B cell (primary cell): ENCODE data around the gene XIAP. TPM values are rescaled to one million over a fixed set of nuclear protein-coding genes. Genes with fewer than 3 reads are reported as not detected.

ENCODE experiments used
- ATAC-seq: fragments of 200-7000 bp; cut with Tn5 transposase; one replicate; pipeline ENCODE4 v1.10.0; 2021; ENCODE audit warnings: low read depth, mild to moderate bottlenecking, moderate number of reproducible peaks, moderate library complexity
- CTCF ChIA-PET: fragments of 350-600 bp; sonication (Branson Sonifier 250); formaldehyde crosslinking; loops from one replicate; lab custom pipeline; 2021; ENCODE audit warnings: antibody characterized with exemption, inconsistent platforms; lab: Charles Lee
- POLR2A ChIA-PET: fragments of 350-600 bp; sonication (Branson Sonifier 250); formaldehyde crosslinking; loops from one replicate; lab custom pipeline; 2021; ENCODE audit warnings: antibody characterized with exemption; lab: Charles Lee
- DNase-seq: peaks from one replicate; pipeline ENCODE4 v3.0.0; 2013
- H2AFZ ChIP-seq: 2 replicates; pipeline ENCODE4 v1.6.1; 2012; ENCODE audit warnings: mild to moderate bottlenecking, low read depth, low read length; ENCODE audit not compliant: insufficient read depth, poor library complexity, severe bottlenecking
- H3K27ac ChIP-seq, 2 donors: 1 replicate in 1 of 2; 2 replicates in 1 of 2; pipeline ENCODE4 v1.5.1; 2012 to 2013; ENCODE audit warnings: low read length in 2 of 2, mild to moderate bottlenecking in 2 of 2, moderate library complexity in 1 of 2
- H3K27me3 ChIP-seq, 4 experiments: fragments of 200-600 bp in 1 of 4; sonication (generic) in 1 of 4; replicated peaks in 1 of 4; 1 replicate in 2 of 4; 2 replicates in 2 of 4; pipeline versions ENCODE4 v1.6.1 to v1.7.0; 2013 to 2016; ENCODE audit warnings: low read length in 3 of 4, mild to moderate bottlenecking in 2 of 4, mixed read lengths in 1 of 4, moderate library complexity in 1 of 4; ENCODE audit not compliant: insufficient read depth in 4 of 4, control insufficient read depth in 3 of 4; ENCODE audit errors: control extremely low read depth in 1 of 4
- H3K36me3 ChIP-seq, 2 experiments: replicated peaks in 1 of 2; 1 replicate in 1 of 2; 2 replicates in 1 of 2; pipeline versions ENCODE4 v1.6.1 to v1.7.1; 2013; ENCODE audit warnings: low read length in 1 of 2; ENCODE audit not compliant: insufficient read depth in 2 of 2, control insufficient read depth in 1 of 2; ENCODE audit errors: control extremely low read depth in 1 of 2, extremely low read depth in 1 of 2
- H3K4me1 ChIP-seq, 2 donors: fragments of 200-600 bp in 1 of 2; sonication (generic) in 1 of 2; 1 replicate in 1 of 2; 2 replicates in 1 of 2; pipeline versions ENCODE4 v1.5.1 to v1.6.1; 2013 to 2017; ENCODE audit warnings: low read length in 2 of 2; ENCODE audit not compliant: control insufficient read depth in 2 of 2, insufficient read depth in 2 of 2
- H3K4me2 ChIP-seq: replicated peaks from 2 replicates; pipeline ENCODE3; 2012; ENCODE audit warnings: mild to moderate bottlenecking, low read depth, low read length; ENCODE audit not compliant: poor library complexity, severe bottlenecking
- H3K4me3 ChIP-seq, 5 experiments: fragments of 200-600 bp in 1 of 5; sonication (generic) in 1 of 5; 1 replicate in 3 of 5; 2 replicates in 2 of 5; pipeline versions ENCODE4 v1.5.1 to v1.7.0; 2011 to 2016; ENCODE audit warnings: low read length in 4 of 5, mild to moderate bottlenecking in 4 of 5, low read depth in 2 of 5, control low read depth in 1 of 5, moderate library complexity in 1 of 5; ENCODE audit not compliant: insufficient read depth in 1 of 5; ENCODE audit errors: control extremely low read depth in 1 of 5, extremely low read depth in 1 of 5
- H3K79me2 ChIP-seq: fragments of 200-600 bp; sonication (generic); one replicate; pipeline ENCODE4 v1.6.0; 2016; ENCODE audit warnings: low read length; ENCODE audit not compliant: control insufficient read depth, insufficient read depth
- H3K9ac ChIP-seq: fragments of 200-600 bp; sonication (generic); 2 replicates; pipeline ENCODE4 v1.6.1; 2017; ENCODE audit warnings: mild to moderate bottlenecking, low read length, moderate library complexity
- H3K9me3 ChIP-seq, 3 donors: one replicate each; pipeline versions ENCODE4 v1.6.1 to v1.7.1; 2013; ENCODE audit warnings: low read length in 2 of 3; ENCODE audit not compliant: control insufficient read depth in 2 of 3, insufficient read depth in 1 of 3; ENCODE audit errors: control extremely low read depth in 1 of 3
- H4K20me1 ChIP-seq: 2 replicates; pipeline ENCODE4 v1.6.0; 2012; ENCODE audit warnings: mild to moderate bottlenecking, low read length; ENCODE audit not compliant: insufficient read depth, control insufficient read depth, poor library complexity, severe bottlenecking
- H3K27ac Mint-ChIP-seq: one replicate; pipeline ENCODE4 v1.8.0; 2021; ENCODE audit warnings: mixed read lengths
- H3K27me3 Mint-ChIP-seq: one replicate; pipeline ENCODE4 v1.8.0; 2021; ENCODE audit warnings: mixed read lengths
- H3K4me1 Mint-ChIP-seq: one replicate; pipeline ENCODE4 v1.8.0; 2021; ENCODE audit warnings: mixed read lengths
- H3K4me3 Mint-ChIP-seq: one replicate; pipeline ENCODE4 v1.8.0; 2021; ENCODE audit warnings: mixed read lengths
- H3K9me3 Mint-ChIP-seq: one replicate; pipeline ENCODE4 v1.8.0; 2022; ENCODE audit warnings: mixed read lengths; ENCODE audit not compliant: insufficient read depth
- EZH2 ChIP-seq: IDR thresholded peaks from 2 replicates; pipeline ENCODE4 v1.6.1; 2012; ENCODE audit warnings: borderline replicate concordance, low read depth, mild to moderate bottlenecking, moderate library complexity, low read length; ENCODE audit not compliant: insufficient read depth, poor library complexity, severe bottlenecking
- WGBS: methylation state at CpG from one replicate; pipeline ENCODE4 v1.1.5; 2013; ENCODE audit warnings: missing lambda C conversion rate; ENCODE audit not compliant: insufficient coverage; 5-methylcytosine and 5-hydroxymethylcytosine counted together
- intact Hi-C: fragments of 100-400 bp; cut with micrococcal nuclease; formaldehyde crosslinking; loops from one replicate; pipeline ENCODE4 v1.10.0; 2022
- polyA plus RNA-seq: library from polyadenylated mRNA; depleted of rRNA; stranded (reverse); fragments of >200 nt; gene quantifications from 2 replicates; pipeline ENCODE4 v1.2.3, GENCODE V29; 2012
- total RNA-seq, 2 donors: library from RNA; stranded (reverse); fragments of 120-200 nt in 1 of 2; gene quantifications; 1 replicate in 1 of 2; 2 replicates in 1 of 2; pipeline versions ENCODE4 v1.2.3 to v1.2.4, GENCODE V29; 2013 to 2022
- TF ChIP-seq, protein P1 (sequence below): fragments of 200-600 bp; IDR thresholded peaks from one replicate; pipeline ENCODE4 v1.8.0; 2022; ENCODE audit warnings: antibody characterized with exemption, mild to moderate bottlenecking

Gene XIAP
- total and polyA plus RNA-seq, 2 donors (not counting 1 experiment from before 2014, with no cell fraction given): 9.2 to 36.2 TPM

DNA sequence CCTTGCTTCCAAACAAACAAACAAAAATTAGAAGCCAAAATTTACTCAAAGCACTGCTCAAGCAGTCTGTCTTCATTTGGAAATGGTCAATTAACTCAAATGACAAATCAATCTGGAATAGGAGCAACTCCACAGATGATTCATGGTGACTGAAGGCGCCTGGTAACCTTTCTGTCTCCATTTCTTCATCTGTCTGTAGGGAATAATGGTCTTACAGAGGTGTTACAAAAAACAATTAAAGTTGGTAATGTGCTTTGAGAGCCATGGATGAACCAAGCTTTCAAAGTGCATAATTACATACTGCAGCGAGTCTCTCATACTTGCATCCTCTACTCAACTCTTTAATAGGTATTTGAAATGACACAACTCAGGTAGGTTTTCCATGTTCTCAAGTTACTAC lies 63.4 kb downstream of the XIAP start:
- H3K4me1 Mint-ChIP-seq: no peaks in the 10 kb centered on the region

DNA sequence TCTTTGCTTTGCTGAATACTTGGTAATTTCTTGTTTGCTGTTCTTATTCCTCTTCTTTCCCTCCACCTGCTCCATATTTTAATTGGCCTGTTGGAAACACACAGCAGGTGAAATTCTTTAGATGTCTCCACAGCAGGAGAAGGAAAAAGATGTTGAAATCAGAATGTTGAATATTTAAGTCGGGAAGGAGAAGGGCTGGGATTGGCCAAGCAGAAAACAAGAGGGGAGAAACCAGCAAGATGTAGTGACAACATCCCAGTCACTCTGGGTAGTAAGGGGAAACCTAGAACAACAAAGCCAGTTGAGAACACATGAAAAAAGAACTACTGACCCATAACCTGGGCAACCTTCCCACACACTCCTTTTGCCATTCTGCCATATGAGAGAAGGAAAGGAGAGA lies 64.3 kb downstream of the XIAP start:
- ATAC-seq (no peak), DNase-seq (no peak)
- H3K4me1 ChIP-seq: no peaks in the 10 kb centered on the region
- H3K27me3 Mint-ChIP-seq: no peaks in the 10 kb centered on the region
- H3K27ac ChIP-seq: no peak overlapping the region
- H3K9me3 Mint-ChIP-seq: no peaks in the 10 kb centered on the region
- H3K27me3 ChIP-seq: no peaks in the 10 kb centered on the region
- no peak overlapping the region for H3K27ac Mint-ChIP-seq
- TF ChIP-seq EZH2: no peak
- TF ChIP-seq, protein P1, sequence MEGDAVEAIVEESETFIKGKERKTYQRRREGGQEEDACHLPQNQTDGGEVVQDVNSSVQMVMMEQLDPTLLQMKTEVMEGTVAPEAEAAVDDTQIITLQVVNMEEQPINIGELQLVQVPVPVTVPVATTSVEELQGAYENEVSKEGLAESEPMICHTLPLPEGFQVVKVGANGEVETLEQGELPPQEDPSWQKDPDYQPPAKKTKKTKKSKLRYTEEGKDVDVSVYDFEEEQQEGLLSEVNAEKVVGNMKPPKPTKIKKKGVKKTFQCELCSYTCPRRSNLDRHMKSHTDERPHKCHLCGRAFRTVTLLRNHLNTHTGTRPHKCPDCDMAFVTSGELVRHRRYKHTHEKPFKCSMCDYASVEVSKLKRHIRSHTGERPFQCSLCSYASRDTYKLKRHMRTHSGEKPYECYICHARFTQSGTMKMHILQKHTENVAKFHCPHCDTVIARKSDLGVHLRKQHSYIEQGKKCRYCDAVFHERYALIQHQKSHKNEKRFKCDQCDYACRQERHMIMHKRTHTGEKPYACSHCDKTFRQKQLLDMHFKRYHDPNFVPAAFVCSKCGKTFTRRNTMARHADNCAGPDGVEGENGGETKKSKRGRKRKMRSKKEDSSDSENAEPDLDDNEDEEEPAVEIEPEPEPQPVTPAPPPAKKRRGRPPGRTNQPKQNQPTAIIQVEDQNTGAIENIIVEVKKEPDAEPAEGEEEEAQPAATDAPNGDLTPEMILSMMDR: no peak
- WGBS: no CpG with 5 or more reads among the region's 1 CpG
- no peaks in the 10 kb centered on the region for H4K20me1 ChIP-seq
- H2AFZ ChIP-seq: no peak overlapping the region
- H3K4me2 ChIP-seq: no peak overlapping the region
- H3K9ac ChIP-seq: no peak overlapping the region
- ChIA-PET CTCF (no interaction called here), POLR2A (no interaction called here)
- H3K4me1 Mint-ChIP-seq: no peaks in the 10 kb centered on the region
- H3K4me3 ChIP-seq: no peak overlapping the region
- no peaks in the 10 kb centered on the region for H3K36me3 ChIP-seq
- H3K9me3 ChIP-seq: no peaks in the 10 kb centered on the region
- H3K4me3 Mint-ChIP-seq: no peak overlapping the region
- intact Hi-C loops: no loop called here
- H3K79me2 ChIP-seq: no peaks in the 10 kb centered on the region

More for the DNA sequence above, 63.4 kb downstream of the XIAP start:
- TF ChIP-seq EZH2: no peak
- TF ChIP-seq, protein P1: no peak
- Histone ChIP-seq H3K36me3 (no peaks in the 10 kb centered on the region), H3K27me3 (no peaks in the 10 kb centered on the region), H3K79me2 (no peaks in the 10 kb centered on the region), H3K4me2 (no peak overlapping the region), H3K4me3 (no peak overlapping the region), H4K20me1 (no peaks in the 10 kb centered on the region), H2AFZ (no peak overlapping the region), H3K9ac (no peak overlapping the region), H3K4me1 (no peaks in the 10 kb centered on the region), H3K27ac (no peak overlapping the region), H3K9me3 (no peaks in the 10 kb centered on the region)
- WGBS: no CpG with 5 or more reads among the region's 2 CpGs
- Mint-ChIP-seq H3K4me3 (no peak overlapping the region), H3K27me3 (no peaks in the 10 kb centered on the region), H3K27ac (no peak overlapping the region), H3K9me3 (no peaks in the 10 kb centered on the region)
- intact Hi-C loops: no loop called here
- CTCF ChIA-PET: no interaction called here
- ATAC-seq: no peak
- POLR2A ChIA-PET: no interaction called here
- no peak for DNase-seq
